Measurements from ENCODE around the gene ZSWIM6. TPM values are rescaled to one million over a fixed set of nuclear protein-coding genes. Genes with fewer than 3 reads are reported as not detected.
"Not testable (repeated sequence)": the region's sequence is repeated elsewhere in the genome, so short reads cannot be mapped to it uniquely, and the experiment has no call there.

ZSWIM6 gene
- polyA plus RNA-seq, 1 donor: 34.3 TPM

GRCh38 chr5:61406497-61406896, 74.4 kb downstream of the ZSWIM6 start:
- DNase-seq: not testable (repeated sequence)

- DNase-seq: no peak
Measured at GRCh38 chr5:61407706-61408270, 75.7 kb downstream of the ZSWIM6 start.

- DNase-seq: peak; percentile 98
Measured at GRCh38 chr5:61408476-61409168, 76.6 kb downstream of the ZSWIM6 start.

- no peak for DNase-seq
Measured at GRCh38 chr5:61409568-61409967, 77.5 kb downstream of the ZSWIM6 start.

- DNase-seq: no peak
Measured at GRCh38 chr5:61410811-61411210, 78.8 kb downstream of the ZSWIM6 start.

GRCh38 chr5:61412361-61412760, 80.3 kb downstream of the ZSWIM6 start:
- no peak for DNase-seq

GRCh38 chr5:61413205-61413604, 81.1 kb downstream of the ZSWIM6 start:
- not testable (repeated sequence) for DNase-seq

- no peak for DNase-seq
Measured at GRCh38 chr5:61414806-61415205, 82.7 kb downstream of the ZSWIM6 start.

- DNase-seq: no peak
Measured at GRCh38 chr5:61416010-61416409, 84.0 kb downstream of the ZSWIM6 start.

- no peak for DNase-seq
Measured at GRCh38 chr5:61416420-61416819, 84.4 kb downstream of the ZSWIM6 start.

- no peak for DNase-seq
Measured at GRCh38 chr5:61417340-61417739, 85.3 kb downstream of the ZSWIM6 start.

- DNase-seq: no peak
Measured at GRCh38 chr5:61417851-61418250, 85.8 kb downstream of the ZSWIM6 start.

GRCh38 chr5:61419106-61419505, 87.0 kb downstream of the ZSWIM6 start:
- no peak for DNase-seq

- DNase-seq: no peak
Measured at GRCh38 chr5:61420016-61420415, 88.0 kb downstream of the ZSWIM6 start.

GRCh38 chr5:61421262-61421661, 89.2 kb downstream of the ZSWIM6 start:
- not testable (repeated sequence) for DNase-seq

GRCh38 chr5:61423487-61424145, 91.6 kb downstream of the ZSWIM6 start:
- DNase-seq: no peak

GRCh38 chr5:61425918-61426317, 93.9 kb downstream of the ZSWIM6 start:
- no peak for DNase-seq

GRCh38 chr5:61429906-61430305, 97.8 kb downstream of the ZSWIM6 start:
- no peak for DNase-seq

- DNase-seq: no peak
Measured at GRCh38 chr5:61431923-61432620, 100.0 kb downstream of the ZSWIM6 start.

GRCh38 chr5:61435368-61435767, 103.3 kb downstream of the ZSWIM6 start:
- no peak for DNase-seq

GRCh38 chr5:61438298-61438970, 106.4 kb downstream of the ZSWIM6 start:
- DNase-seq: no peak

- no peak for DNase-seq
Measured at GRCh38 chr5:61440086-61440485, 108.0 kb downstream of the ZSWIM6 start.
